Measurements from ENCODE around the gene RUNX2. TPM values are rescaled to one million over a fixed set of nuclear protein-coding genes. Genes with fewer than 3 reads are reported as not detected.
"Not testable (repeated sequence)": the region's sequence is repeated elsewhere in the genome, so short reads cannot be mapped to it uniquely, and the experiment has no call there.

RUNX2 gene
- total RNA-seq, 1 experiment from 2014 or later = 3.8 TPM

DNA sequence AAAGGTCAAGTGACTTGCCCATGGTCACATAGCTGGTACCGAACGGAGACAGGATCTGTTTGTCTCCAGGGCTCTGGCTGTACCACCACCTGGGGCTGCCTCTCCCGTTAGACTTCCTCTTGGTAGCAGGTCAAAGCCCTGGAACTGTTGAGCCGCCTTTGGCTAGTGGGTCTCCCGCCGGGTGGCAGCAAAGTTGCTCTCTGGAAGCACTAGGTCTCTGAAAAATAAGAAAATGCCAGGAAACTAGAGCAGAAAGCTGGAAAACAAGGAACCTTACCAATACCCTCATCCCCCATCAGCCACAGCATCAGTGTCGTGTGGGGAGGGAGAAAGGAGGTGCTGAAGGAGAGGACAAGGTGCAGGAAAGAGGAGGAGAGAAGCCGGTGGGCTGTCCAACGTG, 340.6 kb downstream of the RUNX2 start:
- no TSS peak for BruUV-seq (replicated peaks)
- POLR2A ChIA-PET (ENCODE audit: unreplicated experiment) = no interaction called here
- no peak overlapping the region for H3K4me2 ChIP-seq (ENCODE audit: low read length)
- intact Hi-C loops (cut with micrococcal nuclease) = no loop called here
- TF ChIP-seq, protein P1, sequence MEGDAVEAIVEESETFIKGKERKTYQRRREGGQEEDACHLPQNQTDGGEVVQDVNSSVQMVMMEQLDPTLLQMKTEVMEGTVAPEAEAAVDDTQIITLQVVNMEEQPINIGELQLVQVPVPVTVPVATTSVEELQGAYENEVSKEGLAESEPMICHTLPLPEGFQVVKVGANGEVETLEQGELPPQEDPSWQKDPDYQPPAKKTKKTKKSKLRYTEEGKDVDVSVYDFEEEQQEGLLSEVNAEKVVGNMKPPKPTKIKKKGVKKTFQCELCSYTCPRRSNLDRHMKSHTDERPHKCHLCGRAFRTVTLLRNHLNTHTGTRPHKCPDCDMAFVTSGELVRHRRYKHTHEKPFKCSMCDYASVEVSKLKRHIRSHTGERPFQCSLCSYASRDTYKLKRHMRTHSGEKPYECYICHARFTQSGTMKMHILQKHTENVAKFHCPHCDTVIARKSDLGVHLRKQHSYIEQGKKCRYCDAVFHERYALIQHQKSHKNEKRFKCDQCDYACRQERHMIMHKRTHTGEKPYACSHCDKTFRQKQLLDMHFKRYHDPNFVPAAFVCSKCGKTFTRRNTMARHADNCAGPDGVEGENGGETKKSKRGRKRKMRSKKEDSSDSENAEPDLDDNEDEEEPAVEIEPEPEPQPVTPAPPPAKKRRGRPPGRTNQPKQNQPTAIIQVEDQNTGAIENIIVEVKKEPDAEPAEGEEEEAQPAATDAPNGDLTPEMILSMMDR (conservative IDR thresholded peaks at IDR 0.05; ENCODE audit: low read depth, low read length) = no peak
- TF ChIP-seq EZH2phosphoT487 (IDR thresholded peaks at IDR 0.05; ENCODE audit: borderline replicate concordance, low read length) = no peak
- DNase-seq = no peak
- no peaks in the 10 kb centered on the region for H3F3A ChIP-seq (ENCODE audit: low read length, unreplicated experiment)
- no peaks in the 10 kb centered on the region for H4K20me1 ChIP-seq (ENCODE audit: low read length)
- no peaks in the 10 kb centered on the region for H3K79me2 ChIP-seq (ENCODE audit: low read length)
- H3K27me3 ChIP-seq (ENCODE audit: low read length) = no peaks in the 10 kb centered on the region
- CTCF ChIA-PET = no interaction called here
- H3K9ac ChIP-seq (ENCODE audit: low read length) = no peak overlapping the region
- H3K4me1 ChIP-seq (ENCODE audit: insufficient read depth, low read length) = no peaks in the 10 kb centered on the region
- H3K4me3 ChIP-seq (ENCODE audit: low read length) = no peak overlapping the region
- H3K9me2 ChIP-seq (replicated peaks; ENCODE audit: low read length) = no peaks in the 10 kb centered on the region
- H3K9me3 ChIP-seq (ENCODE audit: low read length) = no peaks in the 10 kb centered on the region
- no peak overlapping the region for H3K27ac ChIP-seq (ENCODE audit: low read length)
- ATAC-seq = no peak
- H3K36me3 ChIP-seq (ENCODE audit: low read depth, low read length) = no peaks in the 10 kb centered on the region
- H2AFZ ChIP-seq (ENCODE audit: low read length) = no peak overlapping the region

DNA sequence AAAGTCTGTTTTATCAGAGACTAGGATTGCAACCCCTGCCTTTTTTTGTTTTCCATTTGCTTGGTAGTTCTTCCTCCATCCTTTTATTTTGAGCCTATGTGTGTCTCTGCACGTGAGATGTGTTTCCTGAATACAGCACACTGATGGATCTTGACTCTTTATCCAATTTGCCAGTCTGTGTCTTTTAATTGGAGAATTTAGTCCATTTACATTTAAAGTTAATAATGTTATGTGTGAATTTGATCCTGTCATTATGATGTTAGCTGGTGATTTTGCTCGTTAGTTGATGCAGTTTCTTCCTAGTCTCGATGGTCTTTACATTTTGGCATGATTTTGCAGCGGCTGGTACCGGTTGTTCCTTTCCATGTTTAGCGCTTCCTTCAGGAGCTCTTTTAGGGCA, 345.0 kb downstream of the RUNX2 start:
- CTCF ChIA-PET; ATAC-seq; H3K36me3 ChIP-seq (ENCODE audit: low read depth, low read length); H2AFZ ChIP-seq (ENCODE audit: low read length); DNase-seq; H3K4me3 ChIP-seq (ENCODE audit: low read length); H3K9ac ChIP-seq (ENCODE audit: low read length); BruUV-seq (replicated peaks); H3F3A ChIP-seq (ENCODE audit: low read length, unreplicated experiment); H3K27ac ChIP-seq (ENCODE audit: low read length); H3K9me2 ChIP-seq (replicated peaks; ENCODE audit: low read length); POLR2A ChIA-PET (ENCODE audit: unreplicated experiment); intact Hi-C loops (cut with micrococcal nuclease); H4K20me1 ChIP-seq (ENCODE audit: low read length); H3K9me3 ChIP-seq (ENCODE audit: low read length); H3K4me2 ChIP-seq (ENCODE audit: low read length); H3K79me2 ChIP-seq (ENCODE audit: low read length); H3K27me3 ChIP-seq (ENCODE audit: low read length): not testable (repeated sequence)
- H3K4me1 ChIP-seq (ENCODE audit: insufficient read depth, low read length) = peaks cover 14% of the 10 kb centered on the region

DNA sequence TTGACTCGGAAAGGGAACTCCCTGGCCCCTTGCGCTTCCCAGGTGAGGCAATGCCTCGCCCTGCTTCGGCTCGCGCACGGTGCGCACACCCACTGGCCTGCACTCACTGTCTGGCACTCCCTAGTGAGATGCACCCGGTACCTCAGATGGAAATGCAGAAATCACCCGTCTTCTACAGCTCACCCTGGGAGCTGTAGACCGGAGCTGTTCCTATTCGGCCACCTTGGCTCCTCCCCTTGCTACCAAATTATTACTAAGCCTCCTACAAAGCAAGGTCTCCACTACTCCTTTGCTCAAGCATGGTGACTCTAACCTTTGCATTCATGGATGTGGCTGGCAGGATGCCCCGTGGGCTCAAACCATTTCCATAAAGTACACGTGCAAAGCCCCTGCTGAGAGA, 347.0 kb downstream of the RUNX2 start:
- H3K9ac ChIP-seq (ENCODE audit: low read length); H3K79me2 ChIP-seq (ENCODE audit: low read length); ATAC-seq; H2AFZ ChIP-seq (ENCODE audit: low read length); CTCF ChIA-PET; H4K20me1 ChIP-seq (ENCODE audit: low read length); H3K9me2 ChIP-seq (replicated peaks; ENCODE audit: low read length); H3F3A ChIP-seq (ENCODE audit: low read length, unreplicated experiment); H3K36me3 ChIP-seq (ENCODE audit: low read depth, low read length); H3K4me3 ChIP-seq (ENCODE audit: low read length); H3K4me2 ChIP-seq (ENCODE audit: low read length); H3K27me3 ChIP-seq (ENCODE audit: low read length); H3K27ac ChIP-seq (ENCODE audit: low read length); POLR2A ChIA-PET (ENCODE audit: unreplicated experiment); DNase-seq; H3K9me3 ChIP-seq (ENCODE audit: low read length); intact Hi-C loops (cut with micrococcal nuclease); BruUV-seq (replicated peaks): not testable (repeated sequence)
- H3K4me1 ChIP-seq (ENCODE audit: insufficient read depth, low read length) = peaks cover 16% of the 10 kb centered on the region

DNA sequence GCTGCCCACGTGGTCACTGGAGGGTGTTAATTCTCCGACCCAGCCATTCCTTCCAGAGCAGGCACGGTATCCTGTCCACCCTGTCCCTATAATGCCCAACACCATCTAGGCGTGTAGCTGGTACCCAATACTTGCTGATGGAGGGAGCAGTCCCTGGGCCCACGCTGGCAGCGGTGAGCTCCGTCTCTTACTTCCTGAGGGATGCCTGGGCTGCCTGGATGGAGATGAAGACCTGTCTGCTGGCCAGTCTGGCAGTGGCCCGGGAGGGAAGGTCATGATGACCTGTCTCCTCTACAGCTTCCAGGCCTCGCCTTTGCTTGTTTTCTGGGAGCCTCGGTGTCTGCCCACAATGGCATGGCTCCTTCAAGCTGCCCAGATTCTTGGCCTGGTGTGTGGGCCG, 347.5 kb downstream of the RUNX2 start:
- intact Hi-C loops (cut with micrococcal nuclease) = no loop called here
- no peak for TF ChIP-seq EZH2 (IDR thresholded peaks at IDR 0.05; ENCODE audit: low read length, unreplicated experiment)
- TF ChIP-seq, protein P1 (conservative IDR thresholded peaks at IDR 0.05; ENCODE audit: low read depth, low read length) = no peak
- TF ChIP-seq EZH2phosphoT487 (IDR thresholded peaks at IDR 0.05; ENCODE audit: borderline replicate concordance, low read length) = no peak
- no peak for ATAC-seq
- BruUV-seq (replicated peaks) = no TSS peak
- Histone ChIP-seq H2AFZ (ENCODE audit: low read length) (no peak overlapping the region), H3K9me2 (replicated peaks; ENCODE audit: low read length) (no peaks in the 10 kb centered on the region), H3K36me3 (ENCODE audit: low read depth, low read length) (no peaks in the 10 kb centered on the region), H3K4me2 (ENCODE audit: low read length) (no peak overlapping the region), H3K27me3 (ENCODE audit: low read length) (no peaks in the 10 kb centered on the region), H3F3A (ENCODE audit: low read length, unreplicated experiment) (no peaks in the 10 kb centered on the region), H3K4me3 (ENCODE audit: low read length) (no peak overlapping the region), H3K79me2 (ENCODE audit: low read length) (no peaks in the 10 kb centered on the region), H4K20me1 (ENCODE audit: low read length) (no peaks in the 10 kb centered on the region), H3K4me1 (ENCODE audit: insufficient read depth, low read length) (peaks cover 16% of the 10 kb centered on the region), H3K9me3 (ENCODE audit: low read length) (no peaks in the 10 kb centered on the region), H3K9ac (ENCODE audit: low read length) (no peak overlapping the region), H3K27ac (ENCODE audit: low read length) (no peak overlapping the region)
- ChIA-PET CTCF (no interaction called here), POLR2A (ENCODE audit: unreplicated experiment) (no interaction called here)
- DNase-seq = no peak

All from PC-3 (cell line).